ENCODE data around the gene CFP.
A peak's percentile ranks its signal among the peaks of the same experiment; 100 is the strongest.
"Not testable (repeated sequence)": the region's sequence is repeated elsewhere in the genome, so short reads cannot be mapped to it uniquely, and the experiment has no call there.

CFP gene

GRCh38 chrX:47629419-47630200 lies at the start of gene CFP:
CFP (minus strand) TSS chrX:47629930; CDS start chrX:47629844, 86 bp downstream.
- no peak for DNase-seq

- not testable (repeated sequence) for DNase-seq
Observed at GRCh38 chrX:47675959-47676859, 46.5 kb upstream of the CFP start.

- no peak for DNase-seq
Observed at GRCh38 chrX:47674776-47675175, 45.0 kb upstream of the CFP start.

- not testable (repeated sequence) for DNase-seq
Observed at GRCh38 chrX:47665797-47666196, 36.1 kb upstream of the CFP start.

- no peak for DNase-seq
Observed at GRCh38 chrX:47664737-47665136, 35.0 kb upstream of the CFP start.

GRCh38 chrX:47662144-47662657 lies 32.5 kb upstream of the CFP start:
- DNase-seq = no peak

GRCh38 chrX:47661539-47661938 lies 31.8 kb upstream of the CFP start:
- DNase-seq = no peak

- no peak for DNase-seq
Observed at GRCh38 chrX:47659421-47659726, 29.6 kb upstream of the CFP start.

- DNase-seq = peak; percentile 95
Observed at GRCh38 chrX:47658684-47659420, 29.1 kb upstream of the CFP start, which contains the start of gene UXT. UXT (minus strand) TSS chrX:47659180; CDS start chrX:47658927, 253 bp downstream.

GRCh38 chrX:47658301-47658683 lies 28.6 kb upstream of the CFP start:
- no peak for DNase-seq

GRCh38 chrX:47651043-47651905 lies 21.5 kb upstream of the CFP start:
- DNase-seq = no peak

- peak; percentile 98 for DNase-seq
Observed at GRCh38 chrX:47650164-47651042, 20.7 kb upstream of the CFP start, which contains the start of gene ELK1. ELK1 (minus strand) TSS chrX:47650563; CDS start chrX:47641441, 9,122 bp downstream.

- no peak for DNase-seq
Observed at GRCh38 chrX:47649781-47650163, 20.0 kb upstream of the CFP start.

- no peak for DNase-seq
Observed at GRCh38 chrX:47649271-47649670, 19.5 kb upstream of the CFP start.

GRCh38 chrX:47648376-47648775 lies 18.6 kb upstream of the CFP start:
- no peak for DNase-seq

- no peak for DNase-seq
Observed at GRCh38 chrX:47646636-47647035, 16.9 kb upstream of the CFP start.

GRCh38 chrX:47645530-47645929 lies 15.8 kb upstream of the CFP start:
- no peak for DNase-seq

- no peak for DNase-seq
Observed at GRCh38 chrX:47644557-47645091, 14.9 kb upstream of the CFP start.

GRCh38 chrX:47643926-47644325 lies 14.2 kb upstream of the CFP start:
- DNase-seq = no peak

- no peak for DNase-seq
Observed at GRCh38 chrX:47638816-47639215, 9.1 kb upstream of the CFP start.
